Breast epithelium (tissue), 4 donors: ENCODE results near the gene FDPS. TPM values are rescaled to one million over a fixed set of nuclear protein-coding genes. Genes with fewer than 3 reads are reported as not detected.
"Not testable (repeated sequence)": the region's sequence is repeated elsewhere in the genome, so short reads cannot be mapped to it uniquely, and the experiment has no call there.

Source experiments
- DNase-seq, 2 donors: peaks; one replicate each; pipeline ENCODE4 v3.0.0-alpha.2; 2019; ENCODE audit warnings: low spot score in 2 of 2
- H3K27ac ChIP-seq, 2 donors: fragments of 200-600 bp; sonication (generic) in 1 of 2; one replicate each; pipeline ENCODE4 v1.5.1; 2016 to 2019; ENCODE audit warnings: mild to moderate bottlenecking in 1 of 2
- H3K27me3 ChIP-seq, 2 donors: fragments of 200-600 bp; sonication (generic) in 1 of 2; one replicate each; pipeline versions ENCODE4 v1.5.1 to v1.6.0; 2017 to 2019; ENCODE audit warnings: control low read depth in 1 of 2, mild to moderate bottlenecking in 1 of 2
- H3K36me3 ChIP-seq: fragments of 200-600 bp; one replicate; pipeline ENCODE4 v1.5.1; 2019
- H3K4me1 ChIP-seq, 2 donors: fragments of 200-600 bp; sonication (generic); one replicate each; pipeline ENCODE4 v1.5.1; 2016 to 2019; ENCODE audit warnings: control low read depth in 1 of 2
- H3K4me3 ChIP-seq, 3 donors: fragments of 200-600 bp; sonication (generic); 1 replicate in 2 of 3; 2 replicates in 1 of 3; pipeline ENCODE4 v1.5.1; 2016 to 2019; ENCODE audit warnings: mild to moderate bottlenecking in 3 of 3, moderate library complexity in 2 of 3
- H3K9me3 ChIP-seq, 2 donors: fragments of 200-600 bp; sonication (generic) in 1 of 2; one replicate each; pipeline ENCODE4 v1.5.1; 2016 to 2019; ENCODE audit warnings: control low read depth in 1 of 2
- CTCF ChIP-seq, 3 donors: fragments of 450-650 bp; IDR thresholded peaks; one replicate each; pipeline ENCODE4 v1.5.1; 2016 to 2017; ENCODE audit warnings: antibody characterized with exemption in 3 of 3, mild to moderate bottlenecking in 3 of 3, moderate library complexity in 3 of 3
- POLR2A ChIP-seq: fragments of 450-650 bp; IDR thresholded peaks from one replicate; pipeline ENCODE4 v1.6.1; 2016; ENCODE audit warnings: antibody characterized with exemption, mild to moderate bottlenecking, moderate library complexity
- POLR2AphosphoS5 ChIP-seq, 3 donors: sonication (generic); formaldehyde crosslinking; IDR thresholded peaks; one replicate each; pipeline ENCODE4 v1.6.1; 2017; ENCODE audit warnings: antibody characterized with exemption in 3 of 3
- intact Hi-C: fragments of 100-400 bp; cut with DNase I; formaldehyde crosslinking; loops from one replicate; pipeline ENCODE4 v1.15.1; 2023; ENCODE audit warnings: low total_unique reads
- total RNA-seq, 3 donors: library from RNA; depleted of rRNA; stranded (reverse); fragments of >200 nt; gene quantifications; one replicate each; pipeline ENCODE4 v1.1.0, GENCODE V29; 2016

The FDPS gene
- total RNA-seq, 3 donors from 2014 or later: 84.2 to 102 (median 93.1) TPM

DNA sequence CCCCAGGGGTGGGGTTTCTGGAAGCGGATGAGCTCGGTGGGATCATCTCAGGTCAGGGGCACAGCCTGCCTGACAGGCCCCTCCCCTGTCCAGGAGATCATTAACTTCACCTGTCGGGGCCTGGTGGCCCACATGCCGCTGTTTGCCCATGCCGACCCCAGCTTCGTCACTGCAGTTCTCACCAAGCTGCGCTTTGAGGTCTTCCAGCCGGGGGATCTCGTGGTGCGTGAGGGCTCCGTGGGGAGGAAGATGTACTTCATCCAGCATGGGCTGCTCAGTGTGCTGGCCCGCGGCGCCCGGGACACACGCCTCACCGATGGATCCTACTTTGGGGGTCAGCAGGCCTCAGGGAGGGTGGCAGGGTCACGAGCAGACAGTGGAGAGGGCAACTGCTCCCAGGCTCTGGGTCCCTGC, 23.0 kb upstream of the FDPS start:
- no peak overlapping the region for H3K4me3 ChIP-seq
- H3K27ac ChIP-seq: no peak overlapping the region
- no peak for DNase-seq
- no peaks in the 10 kb centered on the region for H3K36me3 ChIP-seq
- H3K4me1 ChIP-seq: no peaks in the 10 kb centered on the region
- intact Hi-C loops: no loop called here
- no peak for TF ChIP-seq CTCF (IDR thresholded peaks at IDR 0.05)
- no peak for TF ChIP-seq POLR2AphosphoS5 (IDR thresholded peaks at IDR 0.05)
- no peak for TF ChIP-seq POLR2A
- no peaks in the 10 kb centered on the region for H3K27me3 ChIP-seq
- H3K9me3 ChIP-seq: no peaks in the 10 kb centered on the region

- no peaks in the 10 kb centered on the region for H3K4me1 ChIP-seq
- no peaks in the 10 kb centered on the region for H3K9me3 ChIP-seq
- no peaks in the 10 kb centered on the region for H3K36me3 ChIP-seq
- no peak for DNase-seq
- intact Hi-C loops: no loop called here
- H3K4me3 ChIP-seq: no peak overlapping the region
- H3K27me3 ChIP-seq: no peaks in the 10 kb centered on the region
- H3K27ac ChIP-seq: no peak overlapping the region
- TF ChIP-seq CTCF (IDR thresholded peaks at IDR 0.05): no peak
- TF ChIP-seq POLR2A: no peak
- TF ChIP-seq POLR2AphosphoS5 (IDR thresholded peaks at IDR 0.05): no peak
These were observed 22.1 kb upstream of the FDPS start for GRCh38 chr1:155286544-155286943.

DNA sequence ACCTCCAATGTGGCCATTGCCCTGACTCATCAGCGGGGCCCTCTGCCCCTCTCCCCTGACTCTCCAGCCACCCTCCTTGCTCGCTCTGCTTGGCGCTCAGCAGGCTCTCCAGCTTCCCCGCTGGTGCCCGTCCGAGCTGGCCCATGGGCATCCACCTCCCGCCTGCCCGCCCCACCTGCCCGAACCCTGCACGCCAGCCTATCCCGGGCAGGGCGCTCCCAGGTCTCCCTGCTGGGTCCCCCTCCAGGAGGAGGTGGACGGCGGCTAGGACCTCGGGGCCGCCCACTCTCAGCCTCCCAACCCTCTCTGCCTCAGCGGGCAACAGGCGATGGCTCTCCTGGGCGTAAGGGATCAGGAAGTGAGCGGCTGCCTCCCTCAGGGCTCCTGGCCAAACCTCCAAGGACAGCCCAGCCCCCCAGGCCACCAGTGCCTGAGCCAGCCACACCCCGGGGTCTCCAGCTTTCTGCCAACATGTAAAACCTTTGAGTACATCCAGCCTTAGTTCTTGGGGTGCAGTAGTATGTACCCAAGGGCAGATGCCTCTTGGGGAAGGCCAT, 20.6 kb upstream of the FDPS start:
- Histone ChIP-seq H3K36me3 (no peaks in the 10 kb centered on the region), H3K9me3 (no peaks in the 10 kb centered on the region), H3K27me3 (no peaks in the 10 kb centered on the region), H3K4me3 (no peak overlapping the region), H3K27ac (no peak overlapping the region), H3K4me1 (no peaks in the 10 kb centered on the region)
- intact Hi-C loops: no loop called here
- TF ChIP-seq POLR2A (no peak), CTCF (IDR thresholded peaks at IDR 0.05) (no peak), POLR2AphosphoS5 (IDR thresholded peaks at IDR 0.05) (no peak)
- no peak for DNase-seq

- H3K27ac ChIP-seq, DNase-seq, H3K4me3 ChIP-seq, H3K4me1 ChIP-seq, H3K36me3 ChIP-seq, intact Hi-C loops, H3K9me3 ChIP-seq: not testable (repeated sequence)
- peaks cover 0 to 20% of the 10 kb centered on the region in 2 donors for H3K27me3 ChIP-seq
These were observed 17.7 kb upstream of the FDPS start for GRCh38 chr1:155291006-155291405.

- intact Hi-C loops: no loop called here
- Histone ChIP-seq H3K27me3 (peaks cover 0 to 26% of the 10 kb centered on the region in 2 donors), H3K4me1 (no peaks in the 10 kb centered on the region), H3K27ac (no peak overlapping the region), H3K4me3 (no peak overlapping the region), H3K9me3 (no peaks in the 10 kb centered on the region), H3K36me3 (no peaks in the 10 kb centered on the region)
- TF ChIP-seq POLR2A: no peak
- TF ChIP-seq POLR2AphosphoS5 (IDR thresholded peaks at IDR 0.05): no peak
- TF ChIP-seq CTCF (IDR thresholded peaks at IDR 0.05): no peak
- DNase-seq: no peak
These were observed 15.4 kb upstream of the FDPS start for GRCh38 chr1:155293086-155293749.
